Measurements from ENCODE around the gene AJUBA.

Gene AJUBA

GRCh38 chr14:23000860-23001259, 18.5 kb upstream of the AJUBA start:
- DNase-seq (ENCODE audit: low read depth in 1 of 2, low spot score in 1 of 2): no peak
- in situ Hi-C loops (cut with HindIII; ENCODE audit: low pct_unique_long_range_greater_than_20kb, low sequenced_read_pairs): no loop called here
- no peak for TF ChIP-seq JUND (IDR thresholded peaks at IDR 0.05; ENCODE audit: low read depth)

GRCh38 chr14:22998329-22999012, 16.1 kb upstream of the AJUBA start:
- no peak for TF ChIP-seq JUND (IDR thresholded peaks at IDR 0.05; ENCODE audit: low read depth)
- no peak for DNase-seq (ENCODE audit: low read depth in 1 of 2, low spot score in 1 of 2)
- in situ Hi-C loops (cut with HindIII; ENCODE audit: low pct_unique_long_range_greater_than_20kb, low sequenced_read_pairs): no loop called here

GRCh38 chr14:22997676-22998323, 15.4 kb upstream of the AJUBA start:
- in situ Hi-C loops (cut with HindIII; ENCODE audit: low pct_unique_long_range_greater_than_20kb, low sequenced_read_pairs): no loop called here
- no peak for DNase-seq (ENCODE audit: low read depth in 1 of 2, low spot score in 1 of 2)
- TF ChIP-seq JUND (IDR thresholded peaks at IDR 0.05; ENCODE audit: low read depth): no peak

GRCh38 chr14:22996768-22997654, 14.7 kb upstream of the AJUBA start:
- DNase-seq (ENCODE audit: low read depth in 1 of 2, low spot score in 1 of 2): no peak
- TF ChIP-seq JUND (IDR thresholded peaks at IDR 0.05; ENCODE audit: low read depth): no peak
- in situ Hi-C loops (cut with HindIII; ENCODE audit: low pct_unique_long_range_greater_than_20kb, low sequenced_read_pairs): no loop called here

GRCh38 chr14:22995889-22996625, 13.7 kb upstream of the AJUBA start:
- TF ChIP-seq JUND (IDR thresholded peaks at IDR 0.05; ENCODE audit: low read depth): no peak
- in situ Hi-C loops (cut with HindIII; ENCODE audit: low pct_unique_long_range_greater_than_20kb, low sequenced_read_pairs): no loop called here
- no peak for DNase-seq (ENCODE audit: low read depth in 1 of 2, low spot score in 1 of 2)

GRCh38 chr14:22994762-22995275, 12.5 kb upstream of the AJUBA start:
- in situ Hi-C loops (cut with HindIII; ENCODE audit: low pct_unique_long_range_greater_than_20kb, low sequenced_read_pairs): no loop called here
- TF ChIP-seq JUND (IDR thresholded peaks at IDR 0.05; ENCODE audit: low read depth): no peak
- no peak for DNase-seq (ENCODE audit: low read depth in 1 of 2, low spot score in 1 of 2)

GRCh38 chr14:22993517-22993916, 11.2 kb upstream of the AJUBA start:
- TF ChIP-seq JUND (IDR thresholded peaks at IDR 0.05; ENCODE audit: low read depth): no peak
- no peak for DNase-seq (ENCODE audit: low read depth in 1 of 2, low spot score in 1 of 2)
- in situ Hi-C loops (cut with HindIII; ENCODE audit: low pct_unique_long_range_greater_than_20kb, low sequenced_read_pairs): no loop called here

- no peak for DNase-seq (ENCODE audit: low read depth in 1 of 2, low spot score in 1 of 2)
- no peak for TF ChIP-seq JUND (IDR thresholded peaks at IDR 0.05; ENCODE audit: low read depth)
- in situ Hi-C loops (cut with HindIII; ENCODE audit: low pct_unique_long_range_greater_than_20kb, low sequenced_read_pairs): no loop called here
These were observed 9.5 kb upstream of the AJUBA start for GRCh38 chr14:22991852-22992251.

GRCh38 chr14:22987291-22987690, 4.9 kb upstream of the AJUBA start:
- in situ Hi-C loops (cut with HindIII; ENCODE audit: low pct_unique_long_range_greater_than_20kb, low sequenced_read_pairs): no loop called here
- DNase-seq (ENCODE audit: low read depth in 1 of 2, low spot score in 1 of 2): no peak
- TF ChIP-seq JUND (IDR thresholded peaks at IDR 0.05; ENCODE audit: low read depth): no peak

GRCh38 chr14:22986508-22987054, 4.2 kb upstream of the AJUBA start:
- TF ChIP-seq JUND (IDR thresholded peaks at IDR 0.05; ENCODE audit: low read depth): no peak
- peak; percentile 63 to 85 for DNase-seq (ENCODE audit: low read depth in 1 of 2, low spot score in 1 of 2)
- in situ Hi-C loops (cut with HindIII; ENCODE audit: low pct_unique_long_range_greater_than_20kb, low sequenced_read_pairs): no loop called here

GRCh38 chr14:22985894-22986507, 3.6 kb upstream of the AJUBA start:
- DNase-seq (ENCODE audit: low read depth in 1 of 2, low spot score in 1 of 2): no peak
- in situ Hi-C loops (cut with HindIII; ENCODE audit: low pct_unique_long_range_greater_than_20kb, low sequenced_read_pairs): no loop called here
- TF ChIP-seq JUND (IDR thresholded peaks at IDR 0.05; ENCODE audit: low read depth): no peak
